SK-N-SH (cell line): Measurements from ENCODE around the gene TMEM214. TPM values are rescaled to one million over a fixed set of nuclear protein-coding genes. Genes with fewer than 3 reads are reported as not detected.

Experiments used
- CTCF ChIA-PET: fragments of 300-600, 350-600 bp; formaldehyde crosslinking; extraction: SDS; loops from one replicate; lab custom pipeline; 2021; lab: Yijun Ruan, JAX
- POLR2A ChIA-PET: fragments of 350-600 bp; sonication (Branson Sonifier 250); formaldehyde crosslinking; extraction: SDS; loops from one replicate; lab custom pipeline; 2020; ENCODE audit warnings: antibody characterized with exemption, inconsistent platforms; lab: Yijun Ruan, JAX
- DNase-seq: peaks from one replicate; pipeline ENCODE4 v3.0.0; 2012
- H2AFZ ChIP-seq: fragments of 200-600 bp; sonication (generic); 2 replicates; pipeline ENCODE4 v1.8.1; 2016; ENCODE audit warnings: antibody characterized with exemption, mild to moderate bottlenecking, low read depth
- H3F3A ChIP-seq: fragments of 200-600 bp; sonication (generic); replicated peaks from 2 replicates; pipeline ENCODE3; 2016; ENCODE audit warnings: antibody characterized with exemption, mild to moderate bottlenecking; ENCODE audit not compliant: insufficient read depth
- H3K27ac ChIP-seq, 2 experiments: fragments of 200-500 bp in 1 of 2; fragments of 200-600 bp in 1 of 2; sonication (Bioruptor generic) in 1 of 2; sonication (generic), shearing (Covaris generic) in 1 of 2; 2 replicates each; pipeline versions ENCODE4 v1.5.1 to v1.6.1; 2014 to 2016; ENCODE audit warnings: low read depth in 2 of 2, inconsistent platforms in 1 of 2, low read length in 1 of 2, mild to moderate bottlenecking in 1 of 2, mixed read lengths in 1 of 2
- H3K27me3 ChIP-seq: fragments of 200-600 bp; sonication (generic), shearing (Covaris generic); 2 replicates; pipeline ENCODE4 v1.6.1; 2016; ENCODE audit warnings: mixed run types; ENCODE audit not compliant: insufficient read depth
- H3K36me3 ChIP-seq, 2 experiments: fragments of 200-500 bp in 1 of 2; fragments of 200-600 bp in 1 of 2; sonication (Bioruptor generic) in 1 of 2; sonication (generic) in 1 of 2; replicated peaks in 1 of 2; 2 replicates each; pipeline versions ENCODE3 to v1.5.1; 2014 to 2016; ENCODE audit warnings: low read length in 1 of 2, mild to moderate bottlenecking in 1 of 2; ENCODE audit not compliant: insufficient read depth in 2 of 2, control insufficient read depth in 1 of 2
- H3K4me1 ChIP-seq, 2 experiments: fragments of 200-500 bp in 1 of 2; fragments of 200-600 bp in 1 of 2; sonication (Bioruptor generic) in 1 of 2; sonication (generic), shearing (Covaris generic) in 1 of 2; 2 replicates each; pipeline versions ENCODE4 v1.5.1 to v1.6.1; 2014 to 2016; ENCODE audit warnings: low read depth in 1 of 2, low read length in 1 of 2, mixed run types in 1 of 2; ENCODE audit not compliant: insufficient read depth in 2 of 2, control insufficient read depth in 1 of 2
- H3K4me2 ChIP-seq: fragments of 200-600 bp; sonication (generic), shearing (Covaris generic); 2 replicates; pipeline ENCODE4 v1.6.1; 2017; ENCODE audit warnings: mixed run types
- H3K4me3 ChIP-seq, 2 experiments: fragments of 200-500 bp in 1 of 2; fragments of 200-600 bp in 1 of 2; sonication (Bioruptor generic) in 1 of 2; sonication (generic), shearing (Covaris generic) in 1 of 2; 2 replicates each; pipeline versions ENCODE4 v1.5.1 to v1.8.1; 2014 to 2016; ENCODE audit warnings: low read depth in 2 of 2, inconsistent platforms in 1 of 2, low read length in 1 of 2, mild to moderate bottlenecking in 1 of 2, mixed read lengths in 1 of 2, moderate library complexity in 1 of 2
- H3K79me2 ChIP-seq: fragments of 200-600 bp; sonication (generic); 2 replicates; pipeline ENCODE4 v1.8.1; 2017; ENCODE audit warnings: mild to moderate bottlenecking; ENCODE audit not compliant: insufficient read depth
- H3K9ac ChIP-seq: fragments of 200-600 bp; sonication (generic); 2 replicates; pipeline ENCODE4 v1.6.1; 2017; ENCODE audit warnings: mixed run types
- H3K9me2 ChIP-seq: fragments of 200-600 bp; sonication (generic); 2 replicates; pipeline ENCODE4 v1.6.1; 2017; ENCODE audit warnings: mixed run types
- H3K9me3 ChIP-seq: fragments of 200-600 bp; sonication (generic); 2 replicates; pipeline ENCODE4 v1.6.1; 2017; ENCODE audit warnings: mixed run types, mild to moderate bottlenecking, moderate library complexity
- H4K20me1 ChIP-seq: fragments of 200-600 bp; sonication (generic); 2 replicates; pipeline ENCODE4 v1.6.1; 2017; ENCODE audit warnings: mild to moderate bottlenecking, mixed run types; ENCODE audit not compliant: insufficient read depth
- CHD2 ChIP-seq: fragments of 150-350 bp; IDR thresholded peaks from 2 replicates; pipeline ENCODE4 v1.6.1; 2018; ENCODE audit warnings: low read length; ENCODE audit not compliant: partially characterized antibody
- EP300 ChIP-seq, 2 experiments: IDR thresholded peaks; 2 replicates each; pipeline versions ENCODE4 v1.4.0 to v1.6.1; 2012; ENCODE audit warnings: borderline replicate concordance in 1 of 2, low read depth in 1 of 2, low read length in 1 of 2
- EZH2phosphoT487 ChIP-seq: fragments of 200-600 bp; sonication (generic); IDR thresholded peaks from 2 replicates; pipeline ENCODE4 v1.6.1; 2017; ENCODE audit warnings: low read depth, mixed run types, mild to moderate bottlenecking, antibody characterized with exemption, moderate library complexity, borderline replicate concordance
- FOSL2 ChIP-seq: IDR thresholded peaks from 2 replicates; pipeline ENCODE4 v1.4.0; 2012; ENCODE audit warnings: low read depth, mild to moderate bottlenecking, moderate library complexity, borderline replicate concordance
- FOXJ3 ChIP-seq: sonication (generic); formaldehyde crosslinking; IDR thresholded peaks from 2 replicates; pipeline ENCODE4 v1.5.1; 2020; ENCODE audit warnings: mild to moderate bottlenecking, missing genetic modification reagents
- FOXM1 ChIP-seq: IDR thresholded peaks from 2 replicates; pipeline ENCODE4 v1.4.0; 2012; ENCODE audit warnings: low read depth, mild to moderate bottlenecking
- GABPA ChIP-seq: IDR thresholded peaks from 2 replicates; pipeline ENCODE4 v1.4.0; 2012; ENCODE audit warnings: low read depth, mild to moderate bottlenecking
- MEF2A ChIP-seq: IDR thresholded peaks from 2 replicates; pipeline ENCODE4 v1.4.0; 2012; ENCODE audit warnings: low read depth, borderline replicate concordance
- MXI1 ChIP-seq: IDR thresholded peaks from 2 replicates; pipeline ENCODE4 v1.6.1; 2012; ENCODE audit warnings: mild to moderate bottlenecking, low read depth, low read length, improper control_type of control experiment
- NFIC ChIP-seq: IDR thresholded peaks from 2 replicates; pipeline ENCODE4 v1.4.0; 2012; ENCODE audit warnings: borderline replicate concordance
- NRF1 ChIP-seq: IDR thresholded peaks from 2 replicates; pipeline ENCODE4 v1.6.1; 2012; ENCODE audit warnings: low read depth, mild to moderate bottlenecking, low read length
- RCOR1 ChIP-seq: fragments of 150-350 bp; IDR thresholded peaks from 2 replicates; pipeline ENCODE4 v1.6.1; 2017; ENCODE audit warnings: antibody characterized with exemption, low read length
- TAF1 ChIP-seq: IDR thresholded peaks from 2 replicates; pipeline ENCODE4 v1.6.1; 2012; ENCODE audit warnings: low read depth, mild to moderate bottlenecking, low read length, moderate library complexity, borderline replicate concordance
- TEAD4 ChIP-seq: IDR thresholded peaks from 2 replicates; pipeline ENCODE4 v1.4.0; 2012; ENCODE audit warnings: mild to moderate bottlenecking, borderline replicate concordance; ENCODE audit not compliant: insufficient read depth
- YY1 ChIP-seq: IDR thresholded peaks from 2 replicates; pipeline ENCODE4 v1.4.0; 2012; ENCODE audit warnings: low read depth, mild to moderate bottlenecking
- WGBS: methylation state at CpG from one replicate; pipeline ENCODE4 v1.1.6; 2017; ENCODE audit warnings: low lambda C conversion rate; 5-methylcytosine and 5-hydroxymethylcytosine counted together
- polyA plus RNA-seq, 3 experiments: library from polyadenylated mRNA; depleted of rRNA; stranded (reverse); fragments of >200 nt; gene quantifications; 2 replicates each; pipeline ENCODE4 v1.2.3, GENCODE V29; 2012
- TF ChIP-seq, protein P1 (sequence below): fragments of 200-600 bp; sonication (generic); IDR thresholded peaks from 2 replicates; pipeline ENCODE4 v1.6.1; 2017; ENCODE audit warnings: antibody characterized with exemption, mild to moderate bottlenecking, moderate library complexity
- TF ChIP-seq, protein P2 (sequence below): IDR thresholded peaks from 2 replicates; pipeline ENCODE4; 2012

Gene TMEM214
- polyA plus RNA-seq, 1 of the 3 experiments (the other 2 are of a cell fraction): 69.4 TPM

- Histone ChIP-seq H3K79me2 (no peaks in the 10 kb centered on the region), H3K9ac (no peak overlapping the region), H3K27me3 (no peaks in the 10 kb centered on the region), H3F3A (no peaks in the 10 kb centered on the region), H2AFZ (no peak overlapping the region), H3K27ac (no peak overlapping the region), H3K9me2 (no peaks in the 10 kb centered on the region), H3K36me3 (peaks cover 0 to 25% of the 10 kb centered on the region in 2 experiments), H4K20me1 (peaks cover 6% of the 10 kb centered on the region; the same call in 1 of the 2 replicates), H3K4me2 (no peak overlapping the region), H3K4me3 (no peak overlapping the region), H3K9me3 (no peaks in the 10 kb centered on the region), H3K4me1 (peaks cover 17 to 21% of the 10 kb centered on the region in 2 experiments; a peak in 2 of 4 replicates)
- DNase-seq: no peak
- CTCF ChIA-PET: interaction anchor here (1.0 to 33.3 kb wide), 7 partner anchors 10 to 260 kb away, joined by 3 to 1017 read pairs (median 62); partner anchors contain the start of genes DPYSL5 and MAPRE3
- no peak for TF ChIP-seq TEAD4
- TF ChIP-seq, protein P1, sequence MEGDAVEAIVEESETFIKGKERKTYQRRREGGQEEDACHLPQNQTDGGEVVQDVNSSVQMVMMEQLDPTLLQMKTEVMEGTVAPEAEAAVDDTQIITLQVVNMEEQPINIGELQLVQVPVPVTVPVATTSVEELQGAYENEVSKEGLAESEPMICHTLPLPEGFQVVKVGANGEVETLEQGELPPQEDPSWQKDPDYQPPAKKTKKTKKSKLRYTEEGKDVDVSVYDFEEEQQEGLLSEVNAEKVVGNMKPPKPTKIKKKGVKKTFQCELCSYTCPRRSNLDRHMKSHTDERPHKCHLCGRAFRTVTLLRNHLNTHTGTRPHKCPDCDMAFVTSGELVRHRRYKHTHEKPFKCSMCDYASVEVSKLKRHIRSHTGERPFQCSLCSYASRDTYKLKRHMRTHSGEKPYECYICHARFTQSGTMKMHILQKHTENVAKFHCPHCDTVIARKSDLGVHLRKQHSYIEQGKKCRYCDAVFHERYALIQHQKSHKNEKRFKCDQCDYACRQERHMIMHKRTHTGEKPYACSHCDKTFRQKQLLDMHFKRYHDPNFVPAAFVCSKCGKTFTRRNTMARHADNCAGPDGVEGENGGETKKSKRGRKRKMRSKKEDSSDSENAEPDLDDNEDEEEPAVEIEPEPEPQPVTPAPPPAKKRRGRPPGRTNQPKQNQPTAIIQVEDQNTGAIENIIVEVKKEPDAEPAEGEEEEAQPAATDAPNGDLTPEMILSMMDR: no peak
- WGBS: 96% methylated on average over 9 of the region's 9 CpGs
- POLR2A ChIA-PET: no interaction called here
Observed at GRCh38 chr2:27019459-27019858, 13.3 kb upstream of the TMEM214 start.

- Histone ChIP-seq H3K27me3 (no peaks in the 10 kb centered on the region), H3K4me1 (peaks cover 16 to 19% of the 10 kb centered on the region in 2 experiments; a peak in 2 of 4 replicates), H3K27ac (peak overlapping the region in 1 of 2 experiments; percentile 3; a peak in 1 of 4 replicates), H3K79me2 (no peaks in the 10 kb centered on the region), H3K9ac (no peak overlapping the region), H3K4me3 (no peak overlapping the region), H3K4me2 (no peak overlapping the region), H3K36me3 (peaks cover 0 to 31% of the 10 kb centered on the region in 2 experiments), H4K20me1 (peaks cover 6% of the 10 kb centered on the region; the same call in 1 of the 2 replicates), H3K9me2 (no peaks in the 10 kb centered on the region), H2AFZ (no peak overlapping the region), H3K9me3 (no peaks in the 10 kb centered on the region), H3F3A (no peaks in the 10 kb centered on the region)
- POLR2A ChIA-PET: no interaction called here
- no peak for TF ChIP-seq FOSL2
- no peak for TF ChIP-seq RCOR1
- no peak for TF ChIP-seq MEF2A
- TF ChIP-seq GABPA: no peak
- no peak for TF ChIP-seq YY1
- no peak for TF ChIP-seq CHD2
- no peak for TF ChIP-seq FOXJ3 (CRISPR knock-in tag)
- no peak for TF ChIP-seq NFIC
- no peak for TF ChIP-seq MXI1
- TF ChIP-seq TAF1: no peak
- no peak for TF ChIP-seq EP300 (IDR thresholded peaks at IDR 0.05; ENCODE audit: borderline replicate concordance in 1 of 2, low read depth in 1 of 2, low read length in 1 of 2)
- no peak for TF ChIP-seq NRF1
- TF ChIP-seq TEAD4: no peak
- TF ChIP-seq FOXM1: no peak
- TF ChIP-seq, protein P2, sequence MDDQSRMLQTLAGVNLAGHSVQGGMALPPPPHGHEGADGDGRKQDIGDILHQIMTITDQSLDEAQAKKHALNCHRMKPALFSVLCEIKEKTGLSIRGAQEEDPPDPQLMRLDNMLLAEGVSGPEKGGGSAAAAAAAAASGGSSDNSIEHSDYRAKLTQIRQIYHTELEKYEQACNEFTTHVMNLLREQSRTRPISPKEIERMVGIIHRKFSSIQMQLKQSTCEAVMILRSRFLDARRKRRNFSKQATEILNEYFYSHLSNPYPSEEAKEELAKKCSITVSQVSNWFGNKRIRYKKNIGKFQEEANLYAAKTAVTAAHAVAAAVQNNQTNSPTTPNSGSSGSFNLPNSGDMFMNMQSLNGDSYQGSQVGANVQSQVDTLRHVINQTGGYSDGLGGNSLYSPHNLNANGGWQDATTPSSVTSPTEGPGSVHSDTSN: no peak
- TF ChIP-seq EZH2phosphoT487: no peak
- DNase-seq: no peak
- CTCF ChIA-PET: interaction anchor here (2.0 to 33.3 kb wide), 4 partner anchors 10 to 175 kb away, joined by 6 to 1017 read pairs (median 74); partner anchors contain the start of genes DPYSL5 and MAPRE3
- WGBS: 87% methylated on average over 9 of the region's 9 CpGs
Observed at GRCh38 chr2:27019931-27020855, 12.6 kb upstream of the TMEM214 start.
